ENCODE results near the gene ZCWPW1.

ZCWPW1 gene

DNA sequence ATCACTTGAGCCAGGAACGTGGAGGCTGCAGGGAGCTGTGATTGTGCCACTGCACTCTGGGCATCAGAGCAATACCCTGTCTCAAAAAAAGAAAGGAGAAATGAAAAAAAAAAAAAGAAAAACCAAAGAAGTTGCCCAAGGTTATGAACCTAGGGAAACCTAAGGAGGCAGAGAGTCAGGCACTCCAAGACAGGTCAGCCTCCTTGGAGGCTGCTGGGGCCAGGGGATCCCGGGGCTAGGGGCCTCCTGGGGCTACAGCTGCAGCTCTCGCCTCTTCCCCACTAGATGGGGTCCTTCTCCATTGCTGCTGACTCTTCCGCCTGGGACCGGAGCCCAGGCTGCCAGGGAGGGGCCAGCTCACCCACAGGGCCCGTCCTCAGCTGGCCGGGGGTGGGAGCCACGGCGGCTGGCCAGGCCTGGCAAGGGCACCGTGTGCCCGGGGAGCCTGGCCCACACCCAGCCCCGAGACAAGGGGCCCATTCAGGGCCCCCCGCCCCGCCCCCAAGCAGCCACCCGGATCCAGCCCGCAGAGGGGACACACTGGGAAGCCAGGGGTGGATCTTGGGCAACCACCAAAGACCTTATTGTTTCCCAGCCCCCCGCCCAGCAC is 37.3 kb upstream of the ZCWPW1 start:
- TF ChIP-seq TCF4 (CRISPR knock-in tag; IDR thresholded peaks at IDR 0.05; ENCODE audit: borderline replicate concordance) (0 out of 2 replicates have a peak, but pooled peaks have one; percentile 14), ISL1 (CRISPR knock-in tag; IDR thresholded peaks at IDR 0.05) (no peak), RARB (CRISPR knock-in tag; IDR thresholded peaks at IDR 0.05) (no peak), GLIS3 (CRISPR knock-in tag; IDR thresholded peaks at IDR 0.05) (0 out of 2 replicates have a peak, but pooled peaks have one; percentile 43), ZFP3 (CRISPR knock-in tag; IDR thresholded peaks at IDR 0.05) (no peak), PATZ1 (CRISPR knock-in tag; IDR thresholded peaks at IDR 0.05; ENCODE audit: borderline replicate concordance) (peak; percentile 84; the same call in 1 of the 2 replicates)
- ATAC-seq, result peak; percentile 92

GRCh38 chr7:100465299-100465698 is 36.8 kb upstream of the ZCWPW1 start:
- TF ChIP-seq ISL1 (CRISPR knock-in tag; IDR thresholded peaks at IDR 0.05) (no peak), ZNF8 (CRISPR knock-in tag; IDR thresholded peaks at IDR 0.05) (no peak), ZNF565 (CRISPR knock-in tag; conservative IDR thresholded peaks at IDR 0.05; ENCODE audit: low read depth) (no peak), ZNF70 (CRISPR knock-in tag; IDR thresholded peaks at IDR 0.05) (no peak), ZFP30 (CRISPR knock-in tag; IDR thresholded peaks at IDR 0.05) (no peak), PPARA (CRISPR knock-in tag; IDR thresholded peaks at IDR 0.05; ENCODE audit: borderline replicate concordance) (no peak)
- peak; percentile 3 for ATAC-seq

- TF ChIP-seq ZNF565 (CRISPR knock-in tag; conservative IDR thresholded peaks at IDR 0.05; ENCODE audit: low read depth), result no peak
- TF ChIP-seq ZFP3 (CRISPR knock-in tag; IDR thresholded peaks at IDR 0.05), result no peak
- no peak for TF ChIP-seq ZFP30 (CRISPR knock-in tag; IDR thresholded peaks at IDR 0.05)
- no peak for TF ChIP-seq ZNF70 (CRISPR knock-in tag; IDR thresholded peaks at IDR 0.05)
- no peak for TF ChIP-seq PPARA (CRISPR knock-in tag; IDR thresholded peaks at IDR 0.05; ENCODE audit: borderline replicate concordance)
- no peak for TF ChIP-seq ISL1 (CRISPR knock-in tag; IDR thresholded peaks at IDR 0.05)
- TF ChIP-seq ARNTL (CRISPR knock-in tag; IDR thresholded peaks at IDR 0.05; ENCODE audit: borderline replicate concordance, low read depth), result no peak
- TF ChIP-seq, protein P1, sequence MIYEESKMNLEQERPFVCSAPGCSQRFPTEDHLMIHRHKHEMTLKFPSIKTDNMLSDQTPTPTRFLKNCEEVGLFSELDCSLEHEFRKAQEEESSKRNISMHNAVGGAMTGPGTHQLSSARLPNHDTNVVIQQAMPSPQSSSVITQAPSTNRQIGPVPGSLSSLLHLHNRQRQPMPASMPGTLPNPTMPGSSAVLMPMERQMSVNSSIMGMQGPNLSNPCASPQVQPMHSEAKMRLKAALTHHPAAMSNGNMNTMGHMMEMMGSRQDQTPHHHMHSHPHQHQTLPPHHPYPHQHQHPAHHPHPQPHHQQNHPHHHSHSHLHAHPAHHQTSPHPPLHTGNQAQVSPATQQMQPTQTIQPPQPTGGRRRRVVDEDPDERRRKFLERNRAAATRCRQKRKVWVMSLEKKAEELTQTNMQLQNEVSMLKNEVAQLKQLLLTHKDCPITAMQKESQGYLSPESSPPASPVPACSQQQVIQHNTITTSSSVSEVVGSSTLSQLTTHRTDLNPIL (CRISPR knock-in tag; IDR thresholded peaks at IDR 0.05; ENCODE audit: low read depth), result no peak
- TF ChIP-seq SNAI2 (CRISPR knock-in tag; IDR thresholded peaks at IDR 0.05), result no peak
- no peak for TF ChIP-seq BACH2 (CRISPR knock-in tag; IDR thresholded peaks at IDR 0.05; ENCODE audit: borderline replicate concordance)
- ATAC-seq, result no peak
These were observed 36.3 kb upstream of the ZCWPW1 start for GRCh38 chr7:100464791-100465190.

GRCh38 chr7:100464210-100464660 is 35.7 kb upstream of the ZCWPW1 start, which contains the start of gene SPACDR:
Gene SPACDR (minus strand): TSS chr7:100464260. CDS start chr7:100464025, 235 bp downstream.
- TF ChIP-seq ESRRG (CRISPR knock-in tag; IDR thresholded peaks at IDR 0.05), result no peak
- no peak for TF ChIP-seq ISL1 (CRISPR knock-in tag; IDR thresholded peaks at IDR 0.05)
- TF ChIP-seq, protein P2, sequence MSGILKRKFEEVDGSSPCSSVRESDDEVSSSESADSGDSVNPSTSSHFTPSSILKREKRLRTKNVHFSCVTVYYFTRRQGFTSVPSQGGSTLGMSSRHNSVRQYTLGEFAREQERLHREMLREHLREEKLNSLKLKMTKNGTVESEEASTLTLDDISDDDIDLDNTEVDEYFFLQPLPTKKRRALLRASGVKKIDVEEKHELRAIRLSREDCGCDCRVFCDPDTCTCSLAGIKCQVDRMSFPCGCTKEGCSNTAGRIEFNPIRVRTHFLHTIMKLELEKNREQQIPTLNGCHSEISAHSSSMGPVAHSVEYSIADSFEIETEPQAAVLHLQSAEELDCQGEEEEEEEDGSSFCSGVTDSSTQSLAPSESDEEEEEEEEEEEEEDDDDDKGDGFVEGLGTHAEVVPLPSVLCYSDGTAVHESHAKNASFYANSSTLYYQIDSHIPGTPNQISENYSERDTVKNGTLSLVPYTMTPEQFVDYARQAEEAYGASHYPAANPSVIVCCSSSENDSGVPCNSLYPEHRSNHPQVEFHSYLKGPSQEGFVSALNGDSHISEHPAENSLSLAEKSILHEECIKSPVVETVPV (CRISPR knock-in tag; IDR thresholded peaks at IDR 0.05), result no peak
- TF ChIP-seq PPARA (CRISPR knock-in tag; IDR thresholded peaks at IDR 0.05; ENCODE audit: borderline replicate concordance), result no peak
- TF ChIP-seq PATZ1 (CRISPR knock-in tag; IDR thresholded peaks at IDR 0.05; ENCODE audit: borderline replicate concordance), result no peak
- TF ChIP-seq OSR1 (CRISPR knock-in tag; IDR thresholded peaks at IDR 0.05), result no peak
- TF ChIP-seq GLIS3 (CRISPR knock-in tag; IDR thresholded peaks at IDR 0.05), result no peak
- TF ChIP-seq ZNF565 (CRISPR knock-in tag; conservative IDR thresholded peaks at IDR 0.05; ENCODE audit: low read depth), result no peak
- no peak for TF ChIP-seq ZNF8 (CRISPR knock-in tag; IDR thresholded peaks at IDR 0.05)
- TF ChIP-seq, protein P3, sequence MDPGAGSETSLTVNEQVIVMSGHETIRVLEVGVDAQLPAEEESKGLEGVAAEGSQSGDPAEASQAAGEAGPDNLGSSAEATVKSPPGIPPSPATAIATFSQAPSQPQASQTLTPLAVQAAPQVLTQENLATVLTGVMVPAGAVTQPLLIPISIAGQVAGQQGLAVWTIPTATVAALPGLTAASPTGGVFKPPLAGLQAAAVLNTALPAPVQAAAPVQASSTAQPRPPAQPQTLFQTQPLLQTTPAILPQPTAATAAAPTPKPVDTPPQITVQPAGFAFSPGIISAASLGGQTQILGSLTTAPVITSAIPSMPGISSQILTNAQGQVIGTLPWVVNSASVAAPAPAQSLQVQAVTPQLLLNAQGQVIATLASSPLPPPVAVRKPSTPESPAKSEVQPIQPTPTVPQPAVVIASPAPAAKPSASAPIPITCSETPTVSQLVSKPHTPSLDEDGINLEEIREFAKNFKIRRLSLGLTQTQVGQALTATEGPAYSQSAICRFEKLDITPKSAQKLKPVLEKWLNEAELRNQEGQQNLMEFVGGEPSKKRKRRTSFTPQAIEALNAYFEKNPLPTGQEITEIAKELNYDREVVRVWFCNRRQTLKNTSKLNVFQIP (CRISPR knock-in tag; IDR thresholded peaks at IDR 0.05; ENCODE audit: borderline replicate concordance, low read depth), result no peak
- TF ChIP-seq BACH2 (CRISPR knock-in tag; IDR thresholded peaks at IDR 0.05; ENCODE audit: borderline replicate concordance), result no peak
- no peak for TF ChIP-seq ZNF70 (CRISPR knock-in tag; IDR thresholded peaks at IDR 0.05)
- TF ChIP-seq ZFP30 (CRISPR knock-in tag; IDR thresholded peaks at IDR 0.05), result no peak
- no peak for TF ChIP-seq ARNTL (CRISPR knock-in tag; IDR thresholded peaks at IDR 0.05; ENCODE audit: borderline replicate concordance, low read depth)
- no peak for TF ChIP-seq TCF4 (CRISPR knock-in tag; IDR thresholded peaks at IDR 0.05; ENCODE audit: borderline replicate concordance)
- no peak for ATAC-seq
